ENCODE data around the gene UGT1A5.

GRCh38 chr2:233674995-233675394, 37.7 kb upstream of the UGT1A5 start:
- TF ChIP-seq CTCF (IDR thresholded peaks at IDR 0.05) = no peak
- TF ChIP-seq POLR2A (IDR thresholded peaks at IDR 0.05) = no peak
- TF ChIP-seq POLR2AphosphoS5 (IDR thresholded peaks at IDR 0.05) = no peak
